Mammary epithelial cell (primary cell): Measurements from ENCODE around the gene TP53RK.

Source experiments
- CTCF ChIP-seq, 2 donors: IDR thresholded peaks in 1 of 2; conservative IDR thresholded peaks in 1 of 2; 2 replicates each; pipeline ENCODE4 v1.5.1; 2011 to 2012; ENCODE audit warnings: inconsistent platforms in 2 of 2, low read length in 2 of 2, mild to moderate bottlenecking in 2 of 2, control low read depth in 1 of 2, low read depth in 1 of 2; ENCODE audit not compliant: insufficient read depth in 1 of 2; ENCODE audit errors: extremely low read depth in 1 of 2
- EZH2 ChIP-seq: IDR thresholded peaks from 2 replicates; pipeline ENCODE4 v1.6.1; 2012; ENCODE audit warnings: low read length, inconsistent platforms, borderline replicate concordance

DNA sequence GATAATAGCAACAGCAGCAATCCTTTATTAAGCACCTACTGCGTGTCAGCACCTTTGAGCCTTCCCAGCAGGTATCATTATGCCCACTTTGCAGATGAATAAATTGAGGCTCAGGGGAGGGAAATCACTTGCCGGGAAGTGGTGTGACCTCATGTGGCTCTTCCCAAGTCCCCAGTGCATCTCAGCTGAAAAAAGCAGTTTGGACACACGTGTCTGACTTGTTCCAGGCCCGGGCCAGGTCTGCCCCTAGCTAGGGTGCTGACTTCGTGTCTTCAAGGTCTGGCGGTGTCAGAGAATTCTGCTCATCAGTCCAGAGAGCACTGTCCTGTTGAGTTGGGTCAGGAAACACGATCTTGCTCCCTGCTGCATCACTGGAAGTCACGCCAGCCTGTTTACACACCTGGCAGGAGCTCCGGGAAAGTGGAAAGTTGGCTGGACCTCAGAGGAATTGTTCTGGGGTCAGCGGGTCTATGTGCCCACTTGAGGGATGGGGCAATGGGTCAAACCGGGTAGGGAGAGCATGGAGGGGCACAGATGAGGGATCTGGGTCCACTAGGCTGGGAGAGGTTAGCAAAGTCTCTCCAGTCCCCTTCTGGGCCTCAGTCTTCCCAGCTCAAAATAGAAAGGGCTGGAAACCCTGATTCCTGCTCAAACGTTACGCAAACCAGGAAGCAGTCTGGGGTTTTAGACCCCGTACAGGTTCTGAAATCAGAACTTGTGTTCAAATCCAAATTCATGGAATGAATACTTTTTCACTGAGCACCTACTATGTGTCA lies 48.5 kb downstream of the TP53RK start:
- no peak for TF ChIP-seq CTCF (conservative IDR thresholded peaks at IDR 0.05 in 1 of 2, IDR thresholded peaks at IDR 0.05 in 1 of 2; ENCODE audit: extremely low read depth in 1 of 2, insufficient read depth in 1 of 2, low read depth in 1 of 2, low read length in 2 of 2)
- TF ChIP-seq EZH2, result no peak
